Testis (tissue), 2 donors: ENCODE measurements around the gene HOXA2.

Source experiments
- CTCF ChIP-seq, 3 experiments: fragments of 450-650 bp in 2 of 3; fragments of 200-600 bp in 1 of 3; sonication (generic) in 1 of 3; IDR thresholded peaks; one replicate each; pipeline ENCODE4 v1.5.1; 2016 to 2019; ENCODE audit warnings: antibody characterized with exemption in 3 of 3, mild to moderate bottlenecking in 2 of 3, moderate library complexity in 1 of 3
- POLR2A ChIP-seq: fragments of 450-650 bp; IDR thresholded peaks from one replicate; pipeline ENCODE4 v1.6.1; 2017; ENCODE audit warnings: antibody characterized with exemption, mild to moderate bottlenecking, moderate library complexity

DNA sequence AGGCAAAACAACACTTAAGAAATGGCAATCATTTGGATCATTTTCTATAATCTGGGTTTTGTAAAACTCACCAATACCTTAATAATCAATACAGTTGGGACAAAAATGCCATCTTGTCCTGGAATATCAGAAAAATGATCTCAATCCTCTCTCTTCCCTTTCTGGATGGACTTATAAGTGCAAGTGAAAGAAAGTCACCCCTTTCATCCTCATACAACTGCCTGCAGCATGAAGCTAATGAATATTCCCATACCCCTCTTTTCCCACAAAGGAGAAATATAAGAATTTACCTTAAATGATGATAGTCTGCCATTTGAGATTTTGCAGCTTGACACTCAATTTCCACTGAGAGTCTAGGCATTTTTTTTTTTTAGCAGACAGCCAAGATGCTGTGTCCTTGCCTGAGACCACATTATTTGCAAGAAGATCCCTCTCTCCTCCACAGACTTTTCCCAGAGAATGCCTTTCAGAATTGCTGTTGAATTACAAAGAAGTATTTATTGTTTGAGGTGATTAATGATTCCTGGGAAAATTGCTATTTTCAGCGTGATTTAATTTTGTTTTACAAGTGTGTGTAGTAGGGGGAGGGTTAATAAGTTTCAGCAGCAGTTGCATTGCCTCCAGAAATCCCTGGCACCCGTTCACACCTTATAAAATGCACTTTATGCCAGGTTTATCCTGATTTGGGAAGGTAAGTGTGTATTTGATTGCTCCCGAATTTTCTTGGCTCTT, 24.3 kb upstream of the HOXA2 start:
- no peak for TF ChIP-seq POLR2A
- no peak for TF ChIP-seq CTCF (IDR thresholded peaks at IDR 0.05)
